Astrocyte of the cerebellum (primary cell): ENCODE results near the gene TOP1.

Experiments
- DNase-seq: peaks from one replicate; pipeline ENCODE4 v3.0.0-alpha.2; 2011; ENCODE audit warnings: low read depth
- H3K4me3 ChIP-seq: 2 replicates; pipeline ENCODE4 v1.5.1; 2011; ENCODE audit warnings: mild to moderate bottlenecking, low read depth, low read length, moderate library complexity
- in situ Hi-C: cut with HindIII; loops from 2 replicates; pipeline ENCODE4 v1.10.0; 2017; ENCODE audit warnings: low sequenced_read_pairs
- TF ChIP-seq, protein P1 (sequence below): IDR thresholded peaks from 2 replicates; pipeline ENCODE4 v1.5.1; 2012; ENCODE audit warnings: low read length, low read depth, moderate library complexity, mild to moderate bottlenecking; ENCODE audit errors: missing control alignments

Gene TOP1

GRCh38 chr20:41141153-41141815, 112.7 kb downstream of the TOP1 start:
- no peak for DNase-seq
- in situ Hi-C loops: no loop called here
- TF ChIP-seq, protein P1, sequence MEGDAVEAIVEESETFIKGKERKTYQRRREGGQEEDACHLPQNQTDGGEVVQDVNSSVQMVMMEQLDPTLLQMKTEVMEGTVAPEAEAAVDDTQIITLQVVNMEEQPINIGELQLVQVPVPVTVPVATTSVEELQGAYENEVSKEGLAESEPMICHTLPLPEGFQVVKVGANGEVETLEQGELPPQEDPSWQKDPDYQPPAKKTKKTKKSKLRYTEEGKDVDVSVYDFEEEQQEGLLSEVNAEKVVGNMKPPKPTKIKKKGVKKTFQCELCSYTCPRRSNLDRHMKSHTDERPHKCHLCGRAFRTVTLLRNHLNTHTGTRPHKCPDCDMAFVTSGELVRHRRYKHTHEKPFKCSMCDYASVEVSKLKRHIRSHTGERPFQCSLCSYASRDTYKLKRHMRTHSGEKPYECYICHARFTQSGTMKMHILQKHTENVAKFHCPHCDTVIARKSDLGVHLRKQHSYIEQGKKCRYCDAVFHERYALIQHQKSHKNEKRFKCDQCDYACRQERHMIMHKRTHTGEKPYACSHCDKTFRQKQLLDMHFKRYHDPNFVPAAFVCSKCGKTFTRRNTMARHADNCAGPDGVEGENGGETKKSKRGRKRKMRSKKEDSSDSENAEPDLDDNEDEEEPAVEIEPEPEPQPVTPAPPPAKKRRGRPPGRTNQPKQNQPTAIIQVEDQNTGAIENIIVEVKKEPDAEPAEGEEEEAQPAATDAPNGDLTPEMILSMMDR: no peak
- no peak overlapping the region for H3K4me3 ChIP-seq

DNA sequence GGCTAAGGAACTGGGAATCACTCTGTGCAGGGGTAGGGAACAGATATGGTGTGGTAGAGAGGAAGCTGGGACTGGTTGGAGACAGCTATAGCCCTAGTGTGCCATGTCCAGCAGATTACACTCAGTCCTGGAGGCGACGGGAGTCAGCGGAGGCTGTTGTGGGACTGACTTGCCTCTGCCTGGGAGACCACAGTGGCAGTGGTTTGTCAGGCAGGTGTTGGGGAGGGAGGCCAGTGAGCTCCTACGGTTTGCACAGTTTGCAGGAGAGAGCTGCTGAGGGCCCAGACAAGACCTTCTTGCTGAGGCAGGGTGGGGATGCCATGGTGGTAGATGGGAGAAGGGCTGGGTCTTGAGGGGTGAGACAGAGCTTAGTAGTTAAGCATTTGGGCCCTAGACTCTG, 113.6 kb downstream of the TOP1 start:
- DNase-seq: no peak
- TF ChIP-seq, protein P1: no peak
- in situ Hi-C loops: no loop called here
- H3K4me3 ChIP-seq: no peak overlapping the region

GRCh38 chr20:41142919-41143318, 114.3 kb downstream of the TOP1 start:
- H3K4me3 ChIP-seq: no peak overlapping the region
- DNase-seq: no peak
- TF ChIP-seq, protein P1: no peak
- in situ Hi-C loops: no loop called here

- no peak overlapping the region for H3K4me3 ChIP-seq
- DNase-seq: no peak
- in situ Hi-C loops: no loop called here
- TF ChIP-seq, protein P1: no peak
These were observed 114.7 kb downstream of the TOP1 start for GRCh38 chr20:41143354-41143753.

GRCh38 chr20:41145317-41145716, 116.7 kb downstream of the TOP1 start:
- no peak overlapping the region for H3K4me3 ChIP-seq
- TF ChIP-seq, protein P1: no peak
- in situ Hi-C loops: no loop called here
- DNase-seq: no peak

- TF ChIP-seq, protein P1: no peak
- H3K4me3 ChIP-seq: no peak overlapping the region
- in situ Hi-C loops: no loop called here
- DNase-seq: no peak
These were observed 117.4 kb downstream of the TOP1 start for GRCh38 chr20:41145821-41146620.
